Rectal smooth muscle tissue (tissue), 1 donor: Measurements from ENCODE around the gene TBXAS1.

Experiments used
- H3K27ac ChIP-seq: one replicate; pipeline ENCODE4 v1.7.0; 2013; ENCODE audit warnings: low read depth, low read length, inconsistent platforms
- H3K27me3 ChIP-seq: one replicate; pipeline ENCODE4 v1.7.0; 2013; ENCODE audit warnings: low read length; ENCODE audit not compliant: control insufficient read depth, insufficient read depth
- H3K36me3 ChIP-seq: one replicate; pipeline ENCODE4 v1.7.0; 2013; ENCODE audit warnings: low read length; ENCODE audit not compliant: control insufficient read depth, insufficient read depth
- H3K4me1 ChIP-seq: one replicate; pipeline ENCODE4 v1.7.0; 2013; ENCODE audit warnings: low read length; ENCODE audit not compliant: control insufficient read depth, insufficient read depth
- H3K4me3 ChIP-seq: one replicate; pipeline ENCODE4 v1.7.0; 2013; ENCODE audit warnings: low read length
- H3K9ac ChIP-seq: one replicate; pipeline ENCODE4 v1.7.0; 2013; ENCODE audit warnings: low read length

Gene TBXAS1

GRCh38 chr7:139949629-139950028 lies 120.6 kb downstream of the TBXAS1 start:
- Histone ChIP-seq H3K27me3 (no peaks in the 10 kb centered on the region), H3K27ac (no peak overlapping the region), H3K9ac (no peak overlapping the region), H3K36me3 (no peaks in the 10 kb centered on the region), H3K4me1 (no peaks in the 10 kb centered on the region), H3K4me3 (no peak overlapping the region)

DNA sequence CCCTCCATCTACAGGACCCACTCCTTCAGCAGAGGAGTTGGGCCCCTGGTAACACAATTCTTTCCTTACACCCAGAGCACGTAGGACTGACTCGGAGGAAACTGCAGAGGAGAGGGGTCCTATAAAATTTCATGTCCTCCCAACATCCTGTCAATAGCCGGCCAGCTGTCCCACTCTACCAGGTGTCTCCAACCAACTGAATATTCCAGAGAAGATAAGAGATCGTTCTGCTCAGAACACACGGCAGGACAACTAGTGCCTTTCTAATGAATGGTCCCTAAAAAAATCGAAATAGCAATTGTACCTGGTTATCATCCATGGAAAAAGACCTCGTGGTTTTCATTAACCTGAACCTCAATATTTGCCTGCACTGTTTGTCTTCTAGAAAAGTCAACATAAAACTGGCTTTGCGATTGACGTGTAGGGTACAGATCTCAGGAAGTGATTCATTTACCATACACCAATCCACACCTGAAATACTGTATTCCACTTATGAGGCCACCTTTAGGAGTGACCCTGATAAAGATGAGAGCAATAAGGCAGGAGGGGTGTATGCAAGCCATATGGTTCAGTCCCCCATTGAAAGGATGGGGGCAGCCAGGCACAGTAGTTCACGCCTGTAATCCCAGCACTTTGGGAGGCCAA lies 121.9 kb downstream of the TBXAS1 start:
- no peak overlapping the region for H3K27ac ChIP-seq
- H3K36me3 ChIP-seq: no peaks in the 10 kb centered on the region
- no peak overlapping the region for H3K9ac ChIP-seq
- H3K4me1 ChIP-seq: no peaks in the 10 kb centered on the region
- no peak overlapping the region for H3K4me3 ChIP-seq
- no peaks in the 10 kb centered on the region for H3K27me3 ChIP-seq

DNA sequence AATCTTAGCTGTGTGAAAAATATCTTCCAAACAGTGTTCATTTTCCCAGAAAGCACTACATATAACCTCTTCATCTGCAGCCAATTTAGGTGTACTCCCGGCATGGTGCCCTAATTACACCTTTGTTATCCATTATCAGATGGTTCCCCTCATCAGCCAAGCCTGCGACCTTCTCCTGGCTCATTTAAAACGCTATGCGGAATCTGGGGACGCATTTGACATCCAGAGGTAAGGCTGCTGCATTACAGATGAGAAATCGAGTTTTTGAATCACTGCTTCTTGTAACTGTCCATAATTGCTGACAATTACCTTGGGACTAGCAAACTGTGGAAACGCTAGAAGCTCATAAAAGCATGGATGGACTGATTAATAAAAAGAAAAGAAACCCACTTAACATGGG lies 124.2 kb downstream of the TBXAS1 start:
- Histone ChIP-seq H3K27ac (no peak overlapping the region), H3K36me3 (no peaks in the 10 kb centered on the region), H3K4me1 (no peaks in the 10 kb centered on the region), H3K27me3 (no peaks in the 10 kb centered on the region), H3K9ac (no peak overlapping the region), H3K4me3 (no peak overlapping the region)

- H3K4me3 ChIP-seq: no peak overlapping the region
Measured at GRCh38 chr7:139955109-139955820, 126.2 kb downstream of the TBXAS1 start.

DNA sequence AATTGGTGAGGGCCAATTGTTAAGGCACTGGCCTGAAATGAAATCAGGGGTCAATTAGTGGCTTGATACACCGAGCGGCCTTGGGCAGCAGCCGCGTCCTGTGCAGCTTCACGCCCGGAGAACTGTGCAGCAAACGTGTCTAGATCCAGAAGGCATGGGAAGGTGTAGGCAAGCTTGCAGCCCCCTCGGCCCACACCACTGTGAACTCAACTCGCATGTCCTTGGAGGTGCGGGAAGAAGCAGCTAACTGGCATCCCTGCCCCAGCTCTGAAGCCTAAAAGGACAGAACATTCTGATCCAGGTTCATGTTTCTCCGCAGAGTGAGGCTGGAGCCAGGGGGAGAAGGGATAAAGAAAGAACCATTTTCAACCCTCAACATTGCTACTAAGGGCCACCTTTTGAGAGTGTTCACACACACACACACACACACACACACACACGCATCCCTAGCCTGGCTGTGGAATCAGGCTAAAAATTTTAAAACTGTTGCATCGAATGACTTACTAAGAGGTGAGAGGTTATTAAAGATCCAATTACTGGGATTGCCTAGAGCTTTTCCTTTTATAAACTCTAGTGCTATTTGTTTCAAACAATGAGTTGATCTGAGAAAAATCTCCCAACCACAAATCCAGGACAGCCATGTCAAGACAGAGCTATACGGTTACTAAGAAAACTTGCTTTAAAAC lies 129.7 kb downstream of the TBXAS1 start:
- Histone ChIP-seq H3K9ac (no peak overlapping the region), H3K4me3 (no peak overlapping the region), H3K36me3 (no peaks in the 10 kb centered on the region), H3K27me3 (no peaks in the 10 kb centered on the region), H3K27ac (no peak overlapping the region), H3K4me1 (no peaks in the 10 kb centered on the region)

More at GRCh38 chr7:139955109-139955820, 126.2 kb downstream of the TBXAS1 start:
- H3K27ac ChIP-seq: no peak overlapping the region
- no peak overlapping the region for H3K9ac ChIP-seq
- H3K36me3 ChIP-seq: no peaks in the 10 kb centered on the region
- no peaks in the 10 kb centered on the region for H3K4me1 ChIP-seq
- H3K27me3 ChIP-seq: no peaks in the 10 kb centered on the region

GRCh38 chr7:139959285-139959628 lies 130.2 kb downstream of the TBXAS1 start:
- H3K36me3 ChIP-seq: no peaks in the 10 kb centered on the region
- no peak overlapping the region for H3K27ac ChIP-seq
- no peak overlapping the region for H3K4me3 ChIP-seq
- no peaks in the 10 kb centered on the region for H3K4me1 ChIP-seq
- no peaks in the 10 kb centered on the region for H3K27me3 ChIP-seq
- H3K9ac ChIP-seq: no peak overlapping the region

DNA sequence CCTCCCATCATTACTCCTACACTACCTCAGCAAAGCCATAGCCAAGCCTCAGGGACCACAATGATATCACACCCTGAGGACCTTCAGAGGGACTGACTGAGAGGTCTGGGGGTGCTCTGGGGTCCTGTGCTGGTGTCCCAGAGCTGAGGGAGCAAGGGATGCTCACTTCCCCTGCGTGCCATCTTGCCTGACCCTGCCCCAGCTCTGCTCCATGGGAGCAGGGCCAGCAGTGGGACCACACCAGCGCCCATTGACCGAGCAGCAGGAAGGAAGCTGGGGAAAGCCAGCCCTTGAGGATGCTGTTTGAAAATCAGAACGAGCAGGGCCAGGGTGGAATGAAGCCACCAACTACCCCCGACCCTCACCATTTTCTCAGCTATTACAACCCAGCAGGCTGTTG lies 130.7 kb downstream of the TBXAS1 start:
- no peaks in the 10 kb centered on the region for H3K36me3 ChIP-seq
- no peak overlapping the region for H3K27ac ChIP-seq
- H3K4me1 ChIP-seq: no peaks in the 10 kb centered on the region
- H3K27me3 ChIP-seq: no peaks in the 10 kb centered on the region
- no peak overlapping the region for H3K4me3 ChIP-seq
- H3K9ac ChIP-seq: no peak overlapping the region

GRCh38 chr7:139960157-139960556 lies 131.1 kb downstream of the TBXAS1 start:
- no peak overlapping the region for H3K27ac ChIP-seq
- H3K4me1 ChIP-seq: no peaks in the 10 kb centered on the region
- H3K9ac ChIP-seq: no peak overlapping the region
- no peaks in the 10 kb centered on the region for H3K36me3 ChIP-seq
- H3K27me3 ChIP-seq: no peaks in the 10 kb centered on the region
- H3K4me3 ChIP-seq: no peak overlapping the region

GRCh38 chr7:139965942-139966628 lies 137.0 kb downstream of the TBXAS1 start:
- Histone ChIP-seq H3K4me3 (no peak overlapping the region), H3K36me3 (no peaks in the 10 kb centered on the region), H3K9ac (no peak overlapping the region), H3K4me1 (no peaks in the 10 kb centered on the region), H3K27ac (no peak overlapping the region), H3K27me3 (no peaks in the 10 kb centered on the region)

GRCh38 chr7:139966949-139967348 lies 137.9 kb downstream of the TBXAS1 start:
- Histone ChIP-seq H3K27me3 (no peaks in the 10 kb centered on the region), H3K27ac (no peak overlapping the region), H3K9ac (no peak overlapping the region), H3K4me3 (no peak overlapping the region), H3K4me1 (no peaks in the 10 kb centered on the region), H3K36me3 (no peaks in the 10 kb centered on the region)

DNA sequence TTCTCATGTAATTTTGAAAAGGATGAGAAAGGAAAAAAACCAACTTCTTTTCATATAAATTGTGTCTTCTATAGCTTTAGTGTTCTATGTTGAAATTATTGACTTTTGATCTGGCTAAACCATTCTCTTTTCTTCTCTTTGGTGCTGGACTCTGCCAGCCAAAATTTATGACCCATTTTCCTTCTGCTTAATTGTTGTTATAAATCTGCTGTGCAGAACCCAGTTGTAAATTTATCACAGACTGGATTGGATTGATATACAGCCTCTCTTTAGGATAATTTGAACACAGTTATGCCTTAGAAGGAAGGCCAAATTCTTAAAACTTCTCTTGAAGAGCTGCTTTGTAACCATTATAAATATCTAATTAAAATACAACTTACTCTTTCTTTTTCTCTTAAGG lies 139.9 kb downstream of the TBXAS1 start:
- Histone ChIP-seq H3K4me3 (no peak overlapping the region), H3K36me3 (no peaks in the 10 kb centered on the region), H3K27me3 (no peaks in the 10 kb centered on the region), H3K9ac (no peak overlapping the region), H3K27ac (no peak overlapping the region), H3K4me1 (no peaks in the 10 kb centered on the region)

DNA sequence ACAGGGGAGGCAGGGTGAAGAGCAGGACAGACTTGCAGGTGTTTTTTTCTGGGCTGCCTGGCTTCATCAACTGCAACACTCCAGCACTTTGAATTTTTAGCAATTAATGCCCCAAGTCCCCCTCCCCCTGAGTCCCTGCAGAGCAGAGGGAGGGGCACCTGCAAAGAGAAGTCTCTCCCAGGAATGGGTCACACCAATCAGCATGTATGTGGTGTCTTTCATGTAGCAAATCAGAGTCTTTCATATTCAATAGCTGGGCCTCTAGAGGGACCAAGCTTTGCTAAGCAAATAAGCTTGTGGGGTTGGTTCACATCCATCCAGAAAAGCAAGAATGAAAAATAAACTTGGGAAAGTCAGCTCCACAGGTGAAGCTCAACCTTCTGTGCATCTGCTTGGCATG lies 143.0 kb downstream of the TBXAS1 start:
- Histone ChIP-seq H3K4me3 (no peak overlapping the region), H3K4me1 (no peaks in the 10 kb centered on the region), H3K36me3 (no peaks in the 10 kb centered on the region), H3K27ac (no peak overlapping the region), H3K27me3 (no peaks in the 10 kb centered on the region), H3K9ac (no peak overlapping the region)
